Measurements from ENCODE around the gene RAP1B.
"Not testable (repeated sequence)": the region's sequence is repeated elsewhere in the genome, so short reads cannot be mapped to it uniquely, and the experiment has no call there.

Gene RAP1B

DNA sequence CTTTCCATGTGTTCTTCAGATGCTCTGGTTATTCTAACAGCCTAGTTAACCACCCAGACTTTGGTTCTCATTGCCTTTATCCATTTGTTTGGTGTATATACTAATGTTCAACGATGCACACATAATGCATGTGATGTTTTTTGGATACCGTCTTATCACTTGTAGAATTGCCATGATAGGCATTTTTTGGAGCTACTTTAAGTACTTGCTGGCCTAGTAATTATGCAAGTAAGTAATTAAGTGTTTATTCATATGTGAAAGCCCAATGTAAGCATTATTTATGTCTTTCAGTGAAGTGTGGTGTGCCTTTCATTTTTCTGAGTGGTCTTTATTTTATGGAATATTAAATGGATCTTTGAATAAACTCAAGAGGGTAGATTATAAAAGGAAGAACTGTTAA lies 14.2 kb downstream of the RAP1B start:
- Histone ChIP-seq H3K36me3 (ENCODE audit: control insufficient read depth, insufficient read depth, low read length) (no peaks in the 10 kb centered on the region), H3K4me3 (ENCODE audit: low read length) (no peak overlapping the region), H3K9ac (ENCODE audit: low read length) (no peak overlapping the region), H3K27me3 (ENCODE audit: control insufficient read depth, insufficient read depth, low read length) (no peaks in the 10 kb centered on the region), H3K4me1 (ENCODE audit: control insufficient read depth, insufficient read depth, low read length) (peaks cover 32% of the 10 kb centered on the region), H3K9me3 (ENCODE audit: control insufficient read depth, low read length) (no peaks in the 10 kb centered on the region)

DNA sequence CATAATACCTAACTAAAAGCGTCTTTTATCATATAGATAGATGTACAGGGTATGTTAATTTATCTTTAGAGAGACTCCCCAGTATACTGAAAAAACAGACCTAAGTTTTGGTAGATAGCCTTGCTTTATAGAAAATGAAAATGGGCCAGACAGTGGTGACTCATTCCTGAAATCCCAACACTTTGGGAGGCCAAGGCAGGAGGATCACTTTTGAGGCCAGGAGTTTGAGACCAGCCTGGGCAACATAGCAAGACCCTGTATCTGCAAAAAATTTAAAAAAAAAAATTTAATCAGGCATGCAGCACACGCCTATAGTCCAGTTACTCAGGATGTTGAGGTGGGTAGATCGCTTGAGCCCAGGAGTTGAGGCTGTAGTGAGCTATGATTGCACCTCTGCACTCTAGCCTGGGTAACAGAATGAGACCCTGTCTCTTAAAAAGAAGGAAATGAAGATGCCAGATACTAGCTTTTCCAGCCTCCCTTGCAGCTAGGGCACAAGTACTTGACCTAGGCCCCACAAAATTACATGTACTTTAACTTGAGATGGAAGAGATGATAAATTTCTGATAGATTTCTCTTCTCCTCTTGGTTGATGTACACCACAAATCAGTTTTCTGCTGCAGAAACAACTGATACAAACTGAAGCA lies 17.1 kb downstream of the RAP1B start:
- Histone ChIP-seq H3K4me1 (ENCODE audit: control insufficient read depth, insufficient read depth, low read length) (peaks cover 30% of the 10 kb centered on the region), H3K9me3 (ENCODE audit: control insufficient read depth, low read length) (no peaks in the 10 kb centered on the region), H3K36me3 (ENCODE audit: control insufficient read depth, insufficient read depth, low read length) (no peaks in the 10 kb centered on the region), H3K9ac (ENCODE audit: low read length) (no peak overlapping the region), H3K27me3 (ENCODE audit: control insufficient read depth, insufficient read depth, low read length) (no peaks in the 10 kb centered on the region), H3K4me3 (ENCODE audit: low read length) (no peak overlapping the region)

DNA sequence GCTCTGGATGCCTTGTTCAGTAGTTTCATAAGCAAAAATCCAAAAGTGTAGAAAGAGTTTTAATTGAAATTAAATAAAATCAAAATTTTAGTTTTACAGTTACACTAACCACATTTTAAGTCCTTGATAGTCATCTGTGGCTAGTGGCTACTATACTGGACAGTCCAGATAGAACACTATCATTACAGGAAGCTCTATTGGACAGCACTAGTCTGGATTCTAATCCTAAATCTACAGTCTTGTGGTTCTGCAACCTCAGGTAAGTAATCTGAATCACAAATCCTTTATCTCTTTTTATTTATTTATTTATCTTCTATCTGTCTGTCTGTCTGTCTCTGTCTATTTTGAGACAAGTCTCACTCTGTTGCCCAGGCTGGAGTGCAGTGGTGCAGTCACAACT lies 18.0 kb downstream of the RAP1B start:
- no peak overlapping the region for H3K9ac ChIP-seq (ENCODE audit: low read length)
- no peak overlapping the region for H3K4me3 ChIP-seq (ENCODE audit: low read length)
- H3K4me1 ChIP-seq (ENCODE audit: control insufficient read depth, insufficient read depth, low read length): peaks cover 30% of the 10 kb centered on the region
- no peaks in the 10 kb centered on the region for H3K9me3 ChIP-seq (ENCODE audit: control insufficient read depth, low read length)
- no peaks in the 10 kb centered on the region for H3K36me3 ChIP-seq (ENCODE audit: control insufficient read depth, insufficient read depth, low read length)
- H3K27me3 ChIP-seq (ENCODE audit: control insufficient read depth, insufficient read depth, low read length): no peaks in the 10 kb centered on the region

DNA sequence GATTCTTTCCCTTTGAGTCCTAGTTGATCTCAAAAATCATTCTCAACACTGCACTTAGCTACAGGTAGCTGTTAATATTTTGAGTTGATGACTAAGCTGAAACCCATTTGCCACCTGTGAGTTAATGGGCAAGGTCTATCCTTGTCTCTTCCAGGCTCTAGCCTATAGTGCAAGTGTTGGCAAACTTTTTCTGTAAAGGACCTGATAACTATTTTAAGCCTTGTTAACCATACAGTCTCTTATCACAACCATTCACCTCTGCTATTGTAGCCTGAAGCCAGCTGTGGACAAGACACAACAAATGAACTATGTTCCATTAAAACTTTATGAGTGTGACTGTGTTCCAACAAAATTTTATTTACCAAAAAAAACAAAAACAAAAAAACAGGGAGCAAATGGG lies 19.4 kb downstream of the RAP1B start:
- H3K36me3 ChIP-seq (ENCODE audit: control insufficient read depth, insufficient read depth, low read length): no peaks in the 10 kb centered on the region
- peaks cover 43% of the 10 kb centered on the region for H3K4me1 ChIP-seq (ENCODE audit: control insufficient read depth, insufficient read depth, low read length)
- no peaks in the 10 kb centered on the region for H3K9me3 ChIP-seq (ENCODE audit: control insufficient read depth, low read length)

DNA sequence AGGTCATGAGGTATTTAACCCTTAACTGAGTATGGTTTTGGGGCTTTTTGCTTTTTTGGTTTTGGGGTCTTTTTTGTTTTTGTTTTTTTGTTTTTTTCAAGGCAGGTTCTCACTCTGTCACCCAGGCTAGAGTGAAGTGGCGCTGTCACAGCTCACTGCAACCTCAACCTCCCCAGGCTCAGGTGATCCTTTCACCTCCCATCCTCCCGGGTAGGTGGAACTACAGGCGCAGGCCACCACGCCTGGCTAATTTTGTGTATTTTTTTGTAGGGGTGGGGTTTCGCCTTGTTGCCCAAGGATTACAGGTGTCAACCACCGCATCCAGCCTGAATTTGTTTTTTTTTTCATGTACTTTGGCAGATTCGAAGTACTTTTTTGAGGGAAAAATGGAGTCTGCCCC lies 19.9 kb downstream of the RAP1B start:
- H3K9ac ChIP-seq (ENCODE audit: low read length): no peak overlapping the region
- peaks cover 43% of the 10 kb centered on the region for H3K4me1 ChIP-seq (ENCODE audit: control insufficient read depth, insufficient read depth, low read length)
- no peaks in the 10 kb centered on the region for H3K36me3 ChIP-seq (ENCODE audit: control insufficient read depth, insufficient read depth, low read length)
- no peaks in the 10 kb centered on the region for H3K9me3 ChIP-seq (ENCODE audit: control insufficient read depth, low read length)
- no peak overlapping the region for H3K4me3 ChIP-seq (ENCODE audit: low read length)
- no peaks in the 10 kb centered on the region for H3K27me3 ChIP-seq (ENCODE audit: control insufficient read depth, insufficient read depth, low read length)

More for the DNA sequence above, 19.4 kb downstream of the RAP1B start:
- H3K9ac ChIP-seq (ENCODE audit: low read length): no peak overlapping the region
- no peaks in the 10 kb centered on the region for H3K27me3 ChIP-seq (ENCODE audit: control insufficient read depth, insufficient read depth, low read length)
- H3K4me3 ChIP-seq (ENCODE audit: low read length): no peak overlapping the region

DNA sequence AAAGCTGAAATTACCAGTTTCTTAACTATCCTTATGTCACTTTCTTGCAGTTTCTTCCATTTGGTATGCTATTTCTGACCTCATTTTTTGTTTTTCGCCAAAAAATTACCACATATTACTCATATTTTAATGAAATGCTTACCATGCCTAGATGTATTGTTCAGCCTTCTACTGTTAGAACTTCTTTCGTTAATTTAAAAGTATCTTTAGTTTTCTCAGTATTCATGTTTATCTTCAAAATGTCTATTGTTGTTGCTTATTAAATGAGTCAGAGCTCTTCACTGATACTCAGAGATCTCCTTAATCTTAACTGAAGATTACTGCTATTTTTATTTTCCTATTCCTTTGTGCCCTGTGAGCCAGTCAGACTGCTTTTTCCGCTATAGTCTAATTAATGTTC lies 20.5 kb downstream of the RAP1B start:
- H3K9ac ChIP-seq (ENCODE audit: low read length): no peak overlapping the region
- no peak overlapping the region for H3K4me3 ChIP-seq (ENCODE audit: low read length)
- H3K27me3 ChIP-seq (ENCODE audit: control insufficient read depth, insufficient read depth, low read length): no peaks in the 10 kb centered on the region
- peaks cover 45% of the 10 kb centered on the region for H3K4me1 ChIP-seq (ENCODE audit: control insufficient read depth, insufficient read depth, low read length)
- no peaks in the 10 kb centered on the region for H3K36me3 ChIP-seq (ENCODE audit: control insufficient read depth, insufficient read depth, low read length)
- H3K9me3 ChIP-seq (ENCODE audit: control insufficient read depth, low read length): no peaks in the 10 kb centered on the region

DNA sequence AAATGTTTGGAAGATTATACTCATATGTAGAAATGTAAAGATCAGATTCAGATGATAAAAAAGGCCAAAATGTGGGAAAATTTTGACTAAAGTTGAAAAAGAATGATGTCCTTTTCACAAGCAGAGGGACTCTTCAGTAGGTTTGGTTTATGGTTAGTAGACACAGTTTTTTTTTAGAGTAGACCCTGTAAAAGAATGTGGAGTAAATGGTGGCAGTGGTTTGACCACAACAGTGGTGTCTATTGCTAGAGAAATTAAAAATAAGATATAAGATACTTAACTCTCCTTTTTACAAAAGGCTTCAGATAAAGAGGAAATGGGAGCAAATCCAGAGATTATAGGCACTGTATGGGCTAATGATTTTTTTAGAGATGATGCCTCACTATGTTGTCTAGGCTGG lies 21.8 kb downstream of the RAP1B start:
- H3K36me3 ChIP-seq (ENCODE audit: control insufficient read depth, insufficient read depth, low read length): no peaks in the 10 kb centered on the region

DNA sequence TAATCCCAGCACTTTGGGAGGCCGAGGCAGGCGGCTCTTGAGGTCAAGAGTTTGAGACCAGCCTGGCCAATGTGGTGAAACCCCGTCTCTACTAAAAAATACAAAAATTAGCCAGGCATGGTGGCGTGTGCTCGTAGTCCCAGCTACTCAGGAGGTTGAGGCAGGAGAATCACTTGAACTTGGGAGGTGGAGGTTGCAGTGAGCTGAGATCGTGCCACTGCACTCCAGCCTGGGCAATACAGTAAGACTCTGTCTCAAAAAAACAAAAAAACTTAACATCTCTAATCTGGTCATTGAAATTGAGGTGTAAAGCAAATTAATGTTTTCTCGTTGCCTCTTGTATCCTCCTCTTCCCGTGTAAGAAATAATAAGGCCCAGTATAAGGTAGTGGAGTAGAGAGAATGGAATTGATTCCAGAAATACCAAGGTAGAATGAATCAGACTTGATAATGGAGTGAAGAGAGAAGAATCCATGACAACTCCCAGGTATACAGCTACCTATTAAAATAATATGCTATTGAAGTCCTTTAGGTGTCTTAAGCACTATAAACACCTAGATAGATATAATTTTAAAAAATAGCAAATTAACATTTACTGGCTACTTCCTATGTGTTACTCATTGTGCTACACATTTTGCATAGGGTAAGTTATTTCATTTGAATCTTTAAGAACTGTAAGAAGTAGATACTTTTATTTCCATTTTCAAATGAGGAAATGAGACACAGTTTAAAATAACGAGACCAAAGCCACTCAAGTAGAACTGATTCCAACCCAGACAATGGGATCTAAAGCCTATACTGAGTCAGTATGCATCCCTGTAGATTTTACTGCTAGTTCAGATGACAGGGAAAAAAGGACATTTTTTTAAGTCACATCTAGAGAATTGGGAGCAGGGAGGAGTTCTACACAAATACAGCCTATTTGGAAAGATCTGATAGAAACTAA lies 23.2 kb downstream of the RAP1B start:
- no peaks in the 10 kb centered on the region for H3K36me3 ChIP-seq (ENCODE audit: control insufficient read depth, insufficient read depth, low read length)
- no peak overlapping the region for H3K9ac ChIP-seq (ENCODE audit: low read length)
- H3K27me3 ChIP-seq (ENCODE audit: control insufficient read depth, insufficient read depth, low read length): no peaks in the 10 kb centered on the region
- H3K4me3 ChIP-seq (ENCODE audit: low read length): no peak overlapping the region
- no peaks in the 10 kb centered on the region for H3K9me3 ChIP-seq (ENCODE audit: control insufficient read depth, low read length)
- H3K4me1 ChIP-seq (ENCODE audit: control insufficient read depth, insufficient read depth, low read length): peaks cover 47% of the 10 kb centered on the region

More for the DNA sequence above, 21.8 kb downstream of the RAP1B start:
- Histone ChIP-seq H3K4me3 (ENCODE audit: low read length) (no peak overlapping the region), H3K9ac (ENCODE audit: low read length) (no peak overlapping the region), H3K27me3 (ENCODE audit: control insufficient read depth, insufficient read depth, low read length) (no peaks in the 10 kb centered on the region), H3K9me3 (ENCODE audit: control insufficient read depth, low read length) (no peaks in the 10 kb centered on the region), H3K4me1 (ENCODE audit: control insufficient read depth, insufficient read depth, low read length) (peaks cover 49% of the 10 kb centered on the region)

DNA sequence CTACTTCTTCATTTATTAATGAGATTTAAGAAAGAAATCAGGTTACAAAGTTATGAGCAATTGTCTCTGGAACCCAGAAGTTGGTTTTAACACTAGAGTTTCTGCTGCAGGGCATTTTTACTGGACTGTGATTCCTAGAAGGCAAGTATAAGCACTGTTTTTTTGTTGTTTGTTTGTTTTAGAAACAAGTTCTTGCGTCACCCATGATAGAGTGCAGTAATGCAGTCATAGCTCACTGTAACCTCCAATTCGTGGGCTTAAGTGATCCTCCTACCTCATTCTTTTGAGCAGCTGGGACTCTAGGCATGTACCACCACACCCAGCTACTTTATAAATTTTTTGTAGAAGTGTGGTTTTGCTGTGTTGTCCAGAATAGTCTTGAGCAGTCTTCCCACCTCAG lies 25.6 kb downstream of the RAP1B start:
- H3K9me3 ChIP-seq (ENCODE audit: control insufficient read depth, low read length): no peaks in the 10 kb centered on the region
- peaks cover 36% of the 10 kb centered on the region for H3K4me1 ChIP-seq (ENCODE audit: control insufficient read depth, insufficient read depth, low read length)

DNA sequence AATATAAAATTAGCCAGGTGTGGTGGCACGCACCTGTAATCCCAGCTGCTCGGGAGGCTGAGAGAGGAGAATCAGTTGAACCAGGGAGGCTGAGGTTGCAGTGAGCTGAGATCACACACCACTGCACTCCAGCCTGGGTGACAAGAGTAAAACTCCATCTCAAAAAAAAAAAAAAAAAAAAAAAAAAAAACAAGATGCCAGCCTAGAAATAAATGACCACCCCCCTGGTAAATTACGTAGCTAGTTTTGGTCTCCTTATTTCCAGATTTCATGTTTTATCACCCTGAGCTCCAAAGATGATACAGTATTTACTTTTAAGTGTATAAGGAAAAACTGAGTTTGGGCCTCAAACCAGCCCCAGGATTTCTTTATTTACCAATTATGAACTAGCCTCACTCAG lies 26.7 kb downstream of the RAP1B start:
- H3K9ac ChIP-seq (ENCODE audit: low read length); H3K4me3 ChIP-seq (ENCODE audit: low read length); H3K36me3 ChIP-seq (ENCODE audit: control insufficient read depth, insufficient read depth, low read length); H3K9me3 ChIP-seq (ENCODE audit: control insufficient read depth, low read length); H3K27me3 ChIP-seq (ENCODE audit: control insufficient read depth, insufficient read depth, low read length): not testable (repeated sequence)
- H3K4me1 ChIP-seq (ENCODE audit: control insufficient read depth, insufficient read depth, low read length): peaks cover 30% of the 10 kb centered on the region

More for the DNA sequence above, 25.6 kb downstream of the RAP1B start:
- Histone ChIP-seq H3K9ac (ENCODE audit: low read length) (no peak overlapping the region), H3K27me3 (ENCODE audit: control insufficient read depth, insufficient read depth, low read length) (no peaks in the 10 kb centered on the region), H3K36me3 (ENCODE audit: control insufficient read depth, insufficient read depth, low read length) (no peaks in the 10 kb centered on the region), H3K4me3 (ENCODE audit: low read length) (no peak overlapping the region)

DNA sequence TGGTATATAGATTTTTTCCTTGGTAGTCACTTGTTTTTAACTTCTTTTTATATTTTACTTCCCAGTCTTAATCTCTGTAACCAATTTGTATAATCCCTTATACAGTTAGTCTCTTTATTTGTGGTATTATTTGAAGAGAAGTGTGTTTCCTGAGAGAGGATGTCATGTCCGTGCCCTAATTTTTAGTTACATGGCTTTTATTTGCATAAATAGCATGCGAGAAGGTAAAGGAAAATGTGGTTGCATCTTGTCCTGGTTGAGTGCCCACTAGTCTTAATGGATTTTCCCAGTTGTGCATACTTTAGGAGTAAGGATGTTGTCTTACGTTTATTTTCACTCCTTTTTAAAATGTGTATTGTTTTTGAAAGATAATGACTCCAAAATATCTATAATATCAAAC lies 27.5 kb downstream of the RAP1B start:
- Histone ChIP-seq H3K36me3 (ENCODE audit: control insufficient read depth, insufficient read depth, low read length) (no peaks in the 10 kb centered on the region), H3K4me3 (ENCODE audit: low read length) (no peak overlapping the region), H3K4me1 (ENCODE audit: control insufficient read depth, insufficient read depth, low read length) (peaks cover 37% of the 10 kb centered on the region), H3K9ac (ENCODE audit: low read length) (no peak overlapping the region), H3K9me3 (ENCODE audit: control insufficient read depth, low read length) (no peaks in the 10 kb centered on the region), H3K27me3 (ENCODE audit: control insufficient read depth, insufficient read depth, low read length) (no peaks in the 10 kb centered on the region)

DNA sequence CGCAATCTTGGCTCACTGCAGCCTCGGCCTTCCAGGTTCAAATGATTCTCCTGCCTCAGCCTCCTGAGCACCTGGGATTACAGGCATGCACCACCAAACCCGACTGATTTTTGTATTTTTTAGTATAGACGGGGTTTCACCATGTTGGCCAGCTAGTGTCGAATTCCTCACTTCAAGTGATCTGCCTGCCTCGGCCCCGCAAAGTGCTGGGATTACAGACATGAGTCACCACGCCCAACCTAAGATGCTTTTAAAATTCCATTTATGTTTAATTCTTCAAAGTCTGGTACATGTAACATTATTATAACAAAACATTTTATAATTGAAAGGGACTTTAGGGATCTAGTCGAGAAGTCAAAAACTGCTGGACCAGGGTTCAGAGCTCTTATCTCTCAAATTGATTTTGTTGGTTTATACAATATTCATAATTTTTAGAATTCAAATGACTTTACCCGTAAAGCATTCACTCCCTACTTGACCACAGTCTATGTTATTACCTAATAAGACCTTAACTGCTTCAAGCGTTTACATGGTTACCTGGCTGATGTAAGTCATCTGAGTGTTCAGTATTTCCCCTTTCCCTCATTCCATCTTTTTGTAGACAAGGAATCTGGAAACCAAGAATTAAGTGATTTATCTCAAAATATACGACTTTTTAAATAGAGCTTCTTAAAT lies 28.2 kb downstream of the RAP1B start:
- Histone ChIP-seq H3K4me3 (ENCODE audit: low read length) (no peak overlapping the region), H3K4me1 (ENCODE audit: control insufficient read depth, insufficient read depth, low read length) (peaks cover 37% of the 10 kb centered on the region), H3K36me3 (ENCODE audit: control insufficient read depth, insufficient read depth, low read length) (no peaks in the 10 kb centered on the region), H3K27me3 (ENCODE audit: control insufficient read depth, insufficient read depth, low read length) (no peaks in the 10 kb centered on the region), H3K9ac (ENCODE audit: low read length) (no peak overlapping the region), H3K9me3 (ENCODE audit: control insufficient read depth, low read length) (no peaks in the 10 kb centered on the region)
